HG02610 (cell line): ENCODE data around the gene CCL18.
"Not testable (repeated sequence)": the region's sequence is repeated elsewhere in the genome, so short reads cannot be mapped to it uniquely, and the experiment has no call there.

Experiments
- ATAC-seq: cut with Tn5 transposase; IDR thresholded peaks from one replicate; pipeline ENCODE4 v1.9.1; 2021; ENCODE audit warnings: mild to moderate bottlenecking, moderate library complexity; ENCODE audit not compliant: unreplicated experiment

Gene CCL18, protein sequence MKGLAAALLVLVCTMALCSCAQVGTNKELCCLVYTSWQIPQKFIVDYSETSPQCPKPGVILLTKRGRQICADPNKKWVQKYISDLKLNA

DNA sequence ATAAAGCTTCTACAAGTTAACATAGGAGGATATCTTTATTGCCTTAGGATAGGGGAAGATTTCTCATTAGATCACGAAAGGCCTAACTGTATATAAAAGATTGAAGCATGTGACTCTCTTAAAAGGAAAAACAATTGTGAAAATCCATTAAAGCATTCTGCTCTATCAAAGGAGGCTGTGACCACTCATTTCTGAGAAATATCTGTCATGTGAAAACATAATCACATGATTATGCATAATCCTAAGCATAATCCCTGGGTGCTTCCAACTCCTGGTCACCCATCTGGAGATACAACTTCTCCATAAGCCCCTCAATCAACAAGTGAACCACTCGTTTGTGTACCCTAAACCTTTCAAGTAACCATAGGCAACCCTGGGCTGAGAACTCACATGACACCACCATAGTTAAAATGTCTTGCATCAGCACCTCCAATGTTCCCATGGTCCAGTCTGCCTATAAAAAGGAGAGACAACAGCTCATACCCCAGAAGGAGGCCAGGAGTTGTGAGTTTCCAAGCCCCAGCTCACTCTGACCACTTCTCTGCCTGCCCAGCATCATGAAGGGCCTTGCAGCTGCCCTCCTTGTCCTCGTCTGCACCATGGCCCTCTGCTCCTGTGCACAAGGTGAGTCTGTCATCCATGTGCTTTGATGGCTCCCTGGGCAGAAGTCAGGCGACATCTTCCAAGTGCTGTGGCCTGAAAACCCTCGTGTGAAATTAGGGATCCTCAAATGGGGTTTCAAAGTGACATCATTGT is at the start of gene CCL18:
Gene CCL18, plus strand, starts transcription at position 487 of the 756 bp plus-strand sequence. Its CDS starts 71 bp downstream, at position 558.
- no peak for ATAC-seq

- ATAC-seq, result no peak
These were observed 49.1 kb upstream of the CCL18 start for GRCh38 chr17:36014946-36015345.

- ATAC-seq, result not testable (repeated sequence)
These were observed 48.2 kb upstream of the CCL18 start for GRCh38 chr17:36015895-36016294.

DNA sequence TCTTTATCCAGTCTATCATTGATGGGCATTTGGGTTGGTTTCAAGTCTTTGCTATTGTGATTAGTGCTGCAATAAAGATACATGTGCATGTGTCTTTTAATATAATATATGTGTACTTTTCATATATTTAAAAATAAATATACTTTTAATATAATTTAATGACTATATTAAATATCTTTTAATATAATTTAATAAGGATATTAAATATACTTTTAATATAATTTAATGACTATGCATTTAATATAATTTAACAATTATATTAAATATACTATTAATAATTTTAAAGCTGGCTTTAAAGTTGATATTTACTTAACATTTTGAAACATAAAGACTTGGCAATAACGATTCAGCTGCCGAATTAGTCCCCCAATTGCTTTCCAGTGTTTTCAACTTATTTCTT is 47.5 kb upstream of the CCL18 start:
- ATAC-seq, result no peak

- no peak for ATAC-seq
These were observed 46.3 kb upstream of the CCL18 start, which contains the start of gene CCL23 for GRCh38 chr17:36017799-36018198. TSS of gene CCL23 (minus strand) at chr17:36017972. CDS start at chr17:36017897, 75 bp downstream.

GRCh38 chr17:36019423-36019822 is 44.6 kb upstream of the CCL18 start:
- ATAC-seq, result no peak

- ATAC-seq, result no peak
These were observed 39.8 kb upstream of the CCL18 start for GRCh38 chr17:36024106-36024869.

- ATAC-seq, result no peak
These were observed 36.3 kb upstream of the CCL18 start for GRCh38 chr17:36027761-36028160.

- ATAC-seq, result no peak
These were observed 33.1 kb upstream of the CCL18 start for GRCh38 chr17:36030956-36031355.

DNA sequence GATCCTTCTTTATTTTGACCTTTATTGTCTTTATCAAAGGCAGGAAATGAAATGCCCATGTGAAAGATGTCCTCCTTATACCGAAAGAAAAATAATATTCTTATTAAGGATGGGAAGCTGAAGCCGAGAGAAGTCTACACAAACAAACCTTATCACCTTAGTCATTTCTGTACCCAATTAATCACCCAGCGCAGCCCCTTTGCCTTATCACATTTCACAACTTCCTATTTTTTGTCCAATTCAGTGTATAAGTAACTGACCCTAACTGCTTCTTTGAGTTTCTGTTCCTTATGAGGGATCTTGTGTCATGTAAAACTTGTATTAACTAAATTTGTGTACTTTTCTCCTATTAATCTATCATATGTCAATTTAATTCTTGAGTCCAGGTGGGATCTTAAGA is 29.9 kb upstream of the CCL18 start:
- no peak for ATAC-seq

- ATAC-seq, result no peak
These were observed 27.8 kb upstream of the CCL18 start for GRCh38 chr17:36036235-36036634.

DNA sequence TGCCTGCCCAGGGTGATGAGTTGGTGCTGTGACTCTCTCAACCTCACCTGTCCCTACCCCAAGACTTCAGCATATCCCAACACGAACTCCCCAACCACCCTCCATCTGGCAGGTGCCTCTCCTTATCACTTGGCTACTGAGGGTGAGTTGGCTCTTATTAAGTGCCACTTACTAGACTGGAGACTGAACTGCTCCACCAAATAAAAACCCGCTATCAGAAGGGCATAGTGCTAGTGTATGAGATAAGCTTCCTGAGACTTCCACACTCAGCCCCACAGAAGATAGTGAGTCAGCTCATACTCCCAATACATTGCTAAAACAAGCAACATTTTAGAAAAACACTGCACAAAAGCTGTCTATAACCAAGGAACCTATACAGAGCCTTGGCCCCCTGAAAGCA is 16.0 kb upstream of the CCL18 start:
- no peak for ATAC-seq

DNA sequence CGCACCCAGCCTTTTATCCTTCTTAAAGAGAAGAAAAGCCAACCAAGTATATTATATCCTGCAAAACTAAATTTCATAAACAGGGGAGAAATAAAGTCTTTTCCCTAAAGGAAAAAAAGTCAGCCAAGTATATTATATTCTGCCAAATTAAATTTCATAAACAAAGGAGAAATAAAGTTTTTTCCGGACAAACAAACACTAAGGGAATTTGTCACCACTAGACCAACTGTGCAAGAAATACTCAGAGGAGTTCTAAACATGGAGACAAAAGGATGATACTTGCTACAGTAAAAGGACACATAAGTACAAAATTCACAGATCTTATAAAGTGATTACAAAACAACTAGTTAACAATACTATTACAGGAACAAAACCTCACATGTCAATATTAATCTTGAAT is 14.4 kb upstream of the CCL18 start:
- no peak for ATAC-seq

- no peak for ATAC-seq
These were observed 8.9 kb upstream of the CCL18 start for GRCh38 chr17:36055171-36055570.

- no peak for ATAC-seq
These were observed 8.1 kb upstream of the CCL18 start for GRCh38 chr17:36055921-36056520.

DNA sequence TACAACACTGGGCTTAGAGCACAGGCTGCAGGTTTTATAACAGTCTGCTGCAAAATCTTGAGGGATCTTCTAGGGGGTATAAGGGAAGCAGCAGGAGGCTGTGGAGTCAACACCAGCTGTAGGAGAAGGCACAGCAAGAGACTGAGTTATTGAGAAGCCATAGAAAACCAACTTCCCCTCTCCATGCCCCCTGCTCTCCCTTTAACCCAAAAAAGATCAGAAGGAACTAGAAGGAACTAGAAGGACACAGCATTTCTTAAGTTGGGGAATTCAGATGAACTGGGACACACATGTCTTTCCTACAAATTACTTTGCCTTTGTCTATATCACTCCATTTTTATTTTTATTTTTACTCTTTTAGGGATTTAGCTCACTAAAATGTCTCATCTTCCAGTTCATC is 6.2 kb upstream of the CCL18 start:
- ATAC-seq, result no peak

DNA sequence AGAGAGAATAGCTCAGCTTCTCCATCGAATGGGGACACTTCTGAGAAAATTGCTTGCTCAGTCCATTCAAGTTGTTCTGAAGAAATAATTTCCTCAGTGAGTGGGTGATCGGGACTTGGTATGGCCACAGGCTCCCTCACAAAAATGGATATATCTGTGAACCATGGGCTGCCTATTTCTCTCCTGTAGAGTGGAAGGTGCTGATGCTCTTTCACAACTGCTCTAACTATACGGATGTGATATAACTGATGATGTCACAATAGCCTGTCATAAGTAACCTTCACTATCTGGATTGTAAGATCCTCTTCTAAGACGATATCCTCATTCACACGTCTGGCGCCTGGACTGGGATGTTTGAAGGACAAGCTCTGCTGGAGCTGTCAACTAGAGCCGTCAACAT is 4.7 kb upstream of the CCL18 start:
- ATAC-seq, result no peak

DNA sequence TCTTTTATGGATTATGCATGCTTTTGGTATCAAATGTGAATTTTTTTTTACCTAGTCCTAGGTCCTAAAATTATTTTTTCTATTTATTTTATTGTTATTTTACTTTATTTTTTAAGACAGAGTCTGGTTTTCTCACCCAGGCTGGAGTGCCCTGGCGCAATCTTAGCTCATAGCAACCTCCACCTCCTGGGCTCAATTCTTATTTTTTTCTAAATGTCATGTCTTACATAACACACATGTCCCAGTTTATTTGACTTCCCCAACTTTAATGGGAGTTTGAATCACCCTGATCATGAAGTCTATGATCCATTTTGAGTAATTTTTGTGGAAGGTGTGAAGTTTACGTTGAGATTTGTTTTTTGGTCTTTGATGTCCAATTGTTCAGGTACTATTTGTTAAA is 3.3 kb upstream of the CCL18 start:
- no peak for ATAC-seq

- ATAC-seq, result no peak
These were observed 2.4 kb downstream of the CCL18 start for GRCh38 chr17:36066365-36066985.

DNA sequence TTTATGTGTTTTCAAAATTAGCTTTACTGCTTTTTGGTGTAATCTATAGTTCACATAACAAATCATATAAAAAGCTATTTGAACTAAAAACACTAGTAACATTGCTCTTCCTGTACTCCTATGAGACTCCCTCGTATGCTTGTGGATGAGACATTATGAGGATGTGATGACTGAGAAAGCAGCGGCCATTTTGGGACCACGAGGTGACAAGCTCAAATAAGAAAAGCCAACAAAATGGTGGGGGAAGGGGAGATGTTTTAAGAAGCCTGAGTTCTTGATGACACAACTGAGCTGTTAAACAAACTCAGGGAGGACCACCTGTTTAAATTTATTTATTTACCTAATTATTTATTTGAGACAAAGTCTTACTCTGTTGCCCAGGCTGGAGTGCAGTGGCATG is 4.5 kb downstream of the CCL18 start:
- ATAC-seq, result no peak

DNA sequence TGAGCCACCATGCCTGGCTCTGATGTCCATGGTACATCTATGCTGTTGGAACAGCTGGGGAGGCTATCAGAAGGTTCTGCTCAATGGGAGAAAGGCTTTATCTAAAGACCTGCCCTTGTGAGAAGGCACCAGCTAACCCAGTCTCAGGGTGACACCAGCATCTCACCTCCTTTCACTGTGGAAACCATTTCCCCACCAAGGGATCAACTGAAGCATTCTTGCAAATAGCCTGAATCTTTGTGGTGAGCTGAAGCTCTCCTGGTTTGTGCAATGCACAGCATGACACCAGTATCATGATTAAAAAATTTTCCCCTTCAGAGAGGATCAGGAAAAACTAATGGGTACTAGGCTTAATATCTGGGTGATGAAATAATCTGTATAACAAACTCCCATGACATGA is 5.1 kb downstream of the CCL18 start:
- no peak for ATAC-seq
